ENCODE data around the gene KRTAP4-4. TPM values are rescaled to one million over a fixed set of nuclear protein-coding genes. Genes with fewer than 3 reads are reported as not detected.
A peak's percentile ranks its signal among the peaks of the same experiment; 100 is the strongest.
"Not testable (repeated sequence)": the region's sequence is repeated elsewhere in the genome, so short reads cannot be mapped to it uniquely, and the experiment has no call there.

KRTAP4-4 gene
- total RNA-seq, 1 experiment from 2014 or later = not detected

GRCh38 chr17:41125064-41125463 lies 35.5 kb downstream of the KRTAP4-4 start:
- H3K4me2 ChIP-seq (ENCODE audit: low read depth, low read length, poor library complexity, severe bottlenecking) = no peak overlapping the region
- peaks cover 5% of the 10 kb centered on the region for H3K4me1 ChIP-seq (ENCODE audit: low read length)
- H3K9ac ChIP-seq (ENCODE audit: low read length) = no peak overlapping the region
- no peaks in the 10 kb centered on the region for H3K79me2 ChIP-seq (ENCODE audit: low read length)
- H3K36me3 ChIP-seq (ENCODE audit: insufficient read depth, low read length) = no peaks in the 10 kb centered on the region
- no peak overlapping the region for H3K4me3 ChIP-seq (ENCODE audit: low read length)
- no peaks in the 10 kb centered on the region for H4K20me1 ChIP-seq (ENCODE audit: insufficient read depth, low read depth, low read length)
- H3K9me2 ChIP-seq (replicated peaks; ENCODE audit: insufficient read depth, low read length) = no peaks in the 10 kb centered on the region
- H3K9me3 ChIP-seq (ENCODE audit: low read length) = no peaks in the 10 kb centered on the region
- H3K27me3 ChIP-seq (ENCODE audit: low read length) = no peaks in the 10 kb centered on the region
- no peak overlapping the region for H2AFZ ChIP-seq (ENCODE audit: low read length)
- no peak for DNase-seq
- H3K27ac ChIP-seq (ENCODE audit: low read length) = no peak overlapping the region

GRCh38 chr17:41123991-41124371 lies 36.6 kb downstream of the KRTAP4-4 start, which contains the start of gene KRTAP4-12:
KRTAP4-12 (minus strand) TSS chr17:41124182; CDS start chr17:41124122, 60 bp downstream.
- not testable (repeated sequence) for H3K79me2 ChIP-seq (ENCODE audit: low read length)

GRCh38 chr17:41123292-41123990 lies 37.1 kb downstream of the KRTAP4-4 start:
- H4K20me1 ChIP-seq (ENCODE audit: insufficient read depth, low read depth, low read length); H3K9me2 ChIP-seq (replicated peaks; ENCODE audit: insufficient read depth, low read length); H3K4me3 ChIP-seq (ENCODE audit: low read length); H3K4me2 ChIP-seq (ENCODE audit: low read depth, low read length, poor library complexity, severe bottlenecking); H3K27ac ChIP-seq (ENCODE audit: low read length); H3K27me3 ChIP-seq (ENCODE audit: low read length); H3K9me3 ChIP-seq (ENCODE audit: low read length); H3K9ac ChIP-seq (ENCODE audit: low read length); DNase-seq; H3K4me1 ChIP-seq (ENCODE audit: low read length); H3K36me3 ChIP-seq (ENCODE audit: insufficient read depth, low read length); H3K79me2 ChIP-seq (ENCODE audit: low read length); H2AFZ ChIP-seq (ENCODE audit: low read length): not testable (repeated sequence)

More at GRCh38 chr17:41123991-41124371, 36.6 kb downstream of the KRTAP4-4 start, which contains the start of gene KRTAP4-12:
- H3K27me3 ChIP-seq (ENCODE audit: low read length); H3K9me2 ChIP-seq (replicated peaks; ENCODE audit: insufficient read depth, low read length); H3K9me3 ChIP-seq (ENCODE audit: low read length); H3K9ac ChIP-seq (ENCODE audit: low read length); H3K36me3 ChIP-seq (ENCODE audit: insufficient read depth, low read length); H3K4me2 ChIP-seq (ENCODE audit: low read depth, low read length, poor library complexity, severe bottlenecking); DNase-seq; H3K4me3 ChIP-seq (ENCODE audit: low read length); H3K27ac ChIP-seq (ENCODE audit: low read length); H2AFZ ChIP-seq (ENCODE audit: low read length); H3K4me1 ChIP-seq (ENCODE audit: low read length); H4K20me1 ChIP-seq (ENCODE audit: insufficient read depth, low read depth, low read length): not testable (repeated sequence)

GRCh38 chr17:41121742-41122141 lies 38.8 kb downstream of the KRTAP4-4 start:
- Histone ChIP-seq H3K27me3 (ENCODE audit: low read length) (no peaks in the 10 kb centered on the region), H3K4me2 (ENCODE audit: low read depth, low read length, poor library complexity, severe bottlenecking) (no peak overlapping the region), H3K36me3 (ENCODE audit: insufficient read depth, low read length) (no peaks in the 10 kb centered on the region), H3K9me2 (replicated peaks; ENCODE audit: insufficient read depth, low read length) (no peaks in the 10 kb centered on the region), H3K4me1 (ENCODE audit: low read length) (peaks cover 7% of the 10 kb centered on the region), H3K79me2 (ENCODE audit: low read length) (no peaks in the 10 kb centered on the region), H3K4me3 (ENCODE audit: low read length) (no peak overlapping the region), H3K27ac (ENCODE audit: low read length) (no peak overlapping the region), H2AFZ (ENCODE audit: low read length) (no peak overlapping the region), H3K9me3 (ENCODE audit: low read length) (no peaks in the 10 kb centered on the region), H4K20me1 (ENCODE audit: insufficient read depth, low read depth, low read length) (no peaks in the 10 kb centered on the region), H3K9ac (ENCODE audit: low read length) (no peak overlapping the region)
- DNase-seq = no peak

GRCh38 chr17:41119696-41120690 lies 40.6 kb downstream of the KRTAP4-4 start:
- not testable (repeated sequence) for H3K36me3 ChIP-seq (ENCODE audit: insufficient read depth, low read length); H3K9ac ChIP-seq (ENCODE audit: low read length); H3K4me2 ChIP-seq (ENCODE audit: low read depth, low read length, poor library complexity, severe bottlenecking); H3K27ac ChIP-seq (ENCODE audit: low read length); H3K4me1 ChIP-seq (ENCODE audit: low read length); H4K20me1 ChIP-seq (ENCODE audit: insufficient read depth, low read depth, low read length); H2AFZ ChIP-seq (ENCODE audit: low read length); H3K9me3 ChIP-seq (ENCODE audit: low read length); H3K4me3 ChIP-seq (ENCODE audit: low read length); H3K9me2 ChIP-seq (replicated peaks; ENCODE audit: insufficient read depth, low read length); H3K27me3 ChIP-seq (ENCODE audit: low read length); H3K79me2 ChIP-seq (ENCODE audit: low read length); DNase-seq

GRCh38 chr17:41118721-41119120 lies 41.8 kb downstream of the KRTAP4-4 start:
- no peaks in the 10 kb centered on the region for H3K9me3 ChIP-seq (ENCODE audit: low read length)
- no peak overlapping the region for H3K27ac ChIP-seq (ENCODE audit: low read length)
- no peak overlapping the region for H3K9ac ChIP-seq (ENCODE audit: low read length)
- no peaks in the 10 kb centered on the region for H4K20me1 ChIP-seq (ENCODE audit: insufficient read depth, low read depth, low read length)
- H3K4me1 ChIP-seq (ENCODE audit: low read length) = peaks cover 7% of the 10 kb centered on the region
- no peaks in the 10 kb centered on the region for H3K9me2 ChIP-seq (replicated peaks; ENCODE audit: insufficient read depth, low read length)
- DNase-seq = no peak
- H3K4me3 ChIP-seq (ENCODE audit: low read length) = no peak overlapping the region
- H3K79me2 ChIP-seq (ENCODE audit: low read length) = no peaks in the 10 kb centered on the region
- H2AFZ ChIP-seq (ENCODE audit: low read length) = no peak overlapping the region
- H3K4me2 ChIP-seq (ENCODE audit: low read depth, low read length, poor library complexity, severe bottlenecking) = no peak overlapping the region
- no peaks in the 10 kb centered on the region for H3K27me3 ChIP-seq (ENCODE audit: low read length)
- no peaks in the 10 kb centered on the region for H3K36me3 ChIP-seq (ENCODE audit: insufficient read depth, low read length)

- not testable (repeated sequence) for H2AFZ ChIP-seq (ENCODE audit: low read length); H3K27ac ChIP-seq (ENCODE audit: low read length); H3K4me2 ChIP-seq (ENCODE audit: low read depth, low read length, poor library complexity, severe bottlenecking); H3K36me3 ChIP-seq (ENCODE audit: insufficient read depth, low read length); H3K4me3 ChIP-seq (ENCODE audit: low read length); H3K9me2 ChIP-seq (replicated peaks; ENCODE audit: insufficient read depth, low read length); H4K20me1 ChIP-seq (ENCODE audit: insufficient read depth, low read depth, low read length); H3K9me3 ChIP-seq (ENCODE audit: low read length); H3K4me1 ChIP-seq (ENCODE audit: low read length); H3K9ac ChIP-seq (ENCODE audit: low read length); H3K79me2 ChIP-seq (ENCODE audit: low read length); H3K27me3 ChIP-seq (ENCODE audit: low read length); DNase-seq
Measured at GRCh38 chr17:41117846-41118386, 42.6 kb downstream of the KRTAP4-4 start, which contains the start of gene KRTAP4-11. KRTAP4-11 (minus strand) TSS chr17:41118373; CDS start chr17:41118315, 58 bp downstream.

- 0 out of 2 replicates have a peak overlapping the region, but pooled peaks have one; percentile 34 for H2AFZ ChIP-seq (ENCODE audit: low read length)
- H3K9me2 ChIP-seq (replicated peaks; ENCODE audit: insufficient read depth, low read length) = no peaks in the 10 kb centered on the region
- H3K4me2 ChIP-seq (ENCODE audit: low read depth, low read length, poor library complexity, severe bottlenecking) = no peak overlapping the region
- H3K36me3 ChIP-seq (ENCODE audit: insufficient read depth, low read length) = no peaks in the 10 kb centered on the region
- H3K79me2 ChIP-seq (ENCODE audit: low read length) = no peaks in the 10 kb centered on the region
- H3K9me3 ChIP-seq (ENCODE audit: low read length) = peaks cover under 1% of the 10 kb centered on the region; the same call in 1 of the 2 replicates
- H4K20me1 ChIP-seq (ENCODE audit: insufficient read depth, low read depth, low read length) = no peaks in the 10 kb centered on the region
- no peak for DNase-seq
- no peak overlapping the region for H3K27ac ChIP-seq (ENCODE audit: low read length)
- no peak overlapping the region for H3K9ac ChIP-seq (ENCODE audit: low read length)
- peaks cover 7% of the 10 kb centered on the region for H3K4me1 ChIP-seq (ENCODE audit: low read length)
- no peak overlapping the region for H3K4me3 ChIP-seq (ENCODE audit: low read length)
- no peaks in the 10 kb centered on the region for H3K27me3 ChIP-seq (ENCODE audit: low read length)
Measured at GRCh38 chr17:41116297-41116696, 44.3 kb downstream of the KRTAP4-4 start.

Data from Karpas-422 (cell line).